SK-N-SH (cell line): ENCODE data around the gene PAN3. TPM values are rescaled to one million over a fixed set of nuclear protein-coding genes. Genes with fewer than 3 reads are reported as not detected.

ENCODE experiments used
- CTCF ChIA-PET: fragments of 300-600, 350-600 bp; formaldehyde crosslinking; extraction: SDS; loops from one replicate; lab custom pipeline; 2021; lab: Yijun Ruan, JAX
- POLR2A ChIA-PET: fragments of 350-600 bp; sonication (Branson Sonifier 250); formaldehyde crosslinking; extraction: SDS; loops from one replicate; lab custom pipeline; 2020; ENCODE audit warnings: antibody characterized with exemption, inconsistent platforms; lab: Yijun Ruan, JAX
- DNase-seq: peaks from one replicate; pipeline ENCODE4 v3.0.0; 2012
- H2AFZ ChIP-seq: fragments of 200-600 bp; sonication (generic); 2 replicates; pipeline ENCODE4 v1.8.1; 2016; ENCODE audit warnings: antibody characterized with exemption, mild to moderate bottlenecking, low read depth
- H3F3A ChIP-seq: fragments of 200-600 bp; sonication (generic); replicated peaks from 2 replicates; pipeline ENCODE3; 2016; ENCODE audit warnings: antibody characterized with exemption, mild to moderate bottlenecking; ENCODE audit not compliant: insufficient read depth
- H3K27ac ChIP-seq, 2 experiments: fragments of 200-500 bp in 1 of 2; fragments of 200-600 bp in 1 of 2; sonication (Bioruptor generic) in 1 of 2; sonication (generic), shearing (Covaris generic) in 1 of 2; 2 replicates each; pipeline versions ENCODE4 v1.5.1 to v1.6.1; 2014 to 2016; ENCODE audit warnings: low read depth in 2 of 2, inconsistent platforms in 1 of 2, low read length in 1 of 2, mild to moderate bottlenecking in 1 of 2, mixed read lengths in 1 of 2
- H3K27me3 ChIP-seq: fragments of 200-600 bp; sonication (generic), shearing (Covaris generic); 2 replicates; pipeline ENCODE4 v1.6.1; 2016; ENCODE audit warnings: mixed run types; ENCODE audit not compliant: insufficient read depth
- H3K36me3 ChIP-seq, 2 experiments: fragments of 200-500 bp in 1 of 2; fragments of 200-600 bp in 1 of 2; sonication (Bioruptor generic) in 1 of 2; sonication (generic) in 1 of 2; replicated peaks in 1 of 2; 2 replicates each; pipeline versions ENCODE3 to v1.5.1; 2014 to 2016; ENCODE audit warnings: low read length in 1 of 2, mild to moderate bottlenecking in 1 of 2; ENCODE audit not compliant: insufficient read depth in 2 of 2, control insufficient read depth in 1 of 2
- H3K4me1 ChIP-seq, 2 experiments: fragments of 200-500 bp in 1 of 2; fragments of 200-600 bp in 1 of 2; sonication (Bioruptor generic) in 1 of 2; sonication (generic), shearing (Covaris generic) in 1 of 2; 2 replicates each; pipeline versions ENCODE4 v1.5.1 to v1.6.1; 2014 to 2016; ENCODE audit warnings: low read depth in 1 of 2, low read length in 1 of 2, mixed run types in 1 of 2; ENCODE audit not compliant: insufficient read depth in 2 of 2, control insufficient read depth in 1 of 2
- H3K4me2 ChIP-seq: fragments of 200-600 bp; sonication (generic), shearing (Covaris generic); 2 replicates; pipeline ENCODE4 v1.6.1; 2017; ENCODE audit warnings: mixed run types
- H3K4me3 ChIP-seq, 2 experiments: fragments of 200-500 bp in 1 of 2; fragments of 200-600 bp in 1 of 2; sonication (Bioruptor generic) in 1 of 2; sonication (generic), shearing (Covaris generic) in 1 of 2; 2 replicates each; pipeline versions ENCODE4 v1.5.1 to v1.8.1; 2014 to 2016; ENCODE audit warnings: low read depth in 2 of 2, inconsistent platforms in 1 of 2, low read length in 1 of 2, mild to moderate bottlenecking in 1 of 2, mixed read lengths in 1 of 2, moderate library complexity in 1 of 2
- H3K79me2 ChIP-seq: fragments of 200-600 bp; sonication (generic); 2 replicates; pipeline ENCODE4 v1.8.1; 2017; ENCODE audit warnings: mild to moderate bottlenecking; ENCODE audit not compliant: insufficient read depth
- H3K9ac ChIP-seq: fragments of 200-600 bp; sonication (generic); 2 replicates; pipeline ENCODE4 v1.6.1; 2017; ENCODE audit warnings: mixed run types
- H3K9me2 ChIP-seq: fragments of 200-600 bp; sonication (generic); 2 replicates; pipeline ENCODE4 v1.6.1; 2017; ENCODE audit warnings: mixed run types
- H3K9me3 ChIP-seq: fragments of 200-600 bp; sonication (generic); 2 replicates; pipeline ENCODE4 v1.6.1; 2017; ENCODE audit warnings: mixed run types, mild to moderate bottlenecking, moderate library complexity
- H4K20me1 ChIP-seq: fragments of 200-600 bp; sonication (generic); 2 replicates; pipeline ENCODE4 v1.6.1; 2017; ENCODE audit warnings: mild to moderate bottlenecking, mixed run types; ENCODE audit not compliant: insufficient read depth
- CHD2 ChIP-seq: fragments of 150-350 bp; IDR thresholded peaks from 2 replicates; pipeline ENCODE4 v1.6.1; 2018; ENCODE audit warnings: low read length; ENCODE audit not compliant: partially characterized antibody
- EP300 ChIP-seq, 2 experiments: IDR thresholded peaks; 2 replicates each; pipeline versions ENCODE4 v1.4.0 to v1.6.1; 2012; ENCODE audit warnings: borderline replicate concordance in 1 of 2, low read depth in 1 of 2, low read length in 1 of 2
- EZH2phosphoT487 ChIP-seq: fragments of 200-600 bp; sonication (generic); IDR thresholded peaks from 2 replicates; pipeline ENCODE4 v1.6.1; 2017; ENCODE audit warnings: low read depth, mixed run types, mild to moderate bottlenecking, antibody characterized with exemption, moderate library complexity, borderline replicate concordance
- FOXJ3 ChIP-seq: sonication (generic); formaldehyde crosslinking; IDR thresholded peaks from 2 replicates; pipeline ENCODE4 v1.5.1; 2020; ENCODE audit warnings: mild to moderate bottlenecking, missing genetic modification reagents
- GATA2 ChIP-seq: sonication (generic); formaldehyde crosslinking; IDR thresholded peaks from 2 replicates; pipeline ENCODE4 v1.5.0; 2020; ENCODE audit warnings: mild to moderate bottlenecking, missing genetic modification reagents
- IRF3 ChIP-seq: fragments of 150-350 bp; IDR thresholded peaks from 2 replicates; pipeline ENCODE4 v1.6.1; 2016; ENCODE audit warnings: mild to moderate bottlenecking, low read depth, low read length
- JUND ChIP-seq: IDR thresholded peaks from 2 replicates; pipeline ENCODE4 v1.4.0; 2012
- MAX ChIP-seq: IDR thresholded peaks from 2 replicates; pipeline ENCODE4 v1.4.0; 2012; ENCODE audit warnings: low read depth
- MEF2A ChIP-seq: IDR thresholded peaks from 2 replicates; pipeline ENCODE4 v1.4.0; 2012; ENCODE audit warnings: low read depth, borderline replicate concordance
- MXI1 ChIP-seq: IDR thresholded peaks from 2 replicates; pipeline ENCODE4 v1.6.1; 2012; ENCODE audit warnings: mild to moderate bottlenecking, low read depth, low read length, improper control_type of control experiment
- NFIC ChIP-seq: IDR thresholded peaks from 2 replicates; pipeline ENCODE4 v1.4.0; 2012; ENCODE audit warnings: borderline replicate concordance
- NRF1 ChIP-seq: IDR thresholded peaks from 2 replicates; pipeline ENCODE4 v1.6.1; 2012; ENCODE audit warnings: low read depth, mild to moderate bottlenecking, low read length
- RAD21 ChIP-seq: IDR thresholded peaks from 2 replicates; pipeline ENCODE4 v1.6.1; 2012; ENCODE audit warnings: mild to moderate bottlenecking, low read length
- RFX5 ChIP-seq: IDR thresholded peaks from 2 replicates; pipeline ENCODE4 v1.6.1; 2012; ENCODE audit warnings: mild to moderate bottlenecking, improper control_type of control experiment, low read length
- RXRA ChIP-seq: IDR thresholded peaks from 2 replicates; pipeline ENCODE4 v1.4.0; 2012; ENCODE audit warnings: low read depth, mild to moderate bottlenecking, borderline replicate concordance
- TAF1 ChIP-seq: IDR thresholded peaks from 2 replicates; pipeline ENCODE4 v1.6.1; 2012; ENCODE audit warnings: low read depth, mild to moderate bottlenecking, low read length, moderate library complexity, borderline replicate concordance
- TCF12 ChIP-seq: IDR thresholded peaks from 2 replicates; pipeline ENCODE4 v1.4.0; 2012
- TEAD4 ChIP-seq: IDR thresholded peaks from 2 replicates; pipeline ENCODE4 v1.4.0; 2012; ENCODE audit warnings: mild to moderate bottlenecking, borderline replicate concordance; ENCODE audit not compliant: insufficient read depth
- USF1 ChIP-seq: IDR thresholded peaks from 2 replicates; pipeline ENCODE4 v1.4.0; 2012; ENCODE audit warnings: low read depth, borderline replicate concordance
- YY1 ChIP-seq: IDR thresholded peaks from 2 replicates; pipeline ENCODE4 v1.4.0; 2012; ENCODE audit warnings: low read depth, mild to moderate bottlenecking
- ZBTB33 ChIP-seq: IDR thresholded peaks from 2 replicates; pipeline ENCODE4 v1.4.0; 2012; ENCODE audit warnings: low read depth, borderline replicate concordance
- WGBS: methylation state at CpG from one replicate; pipeline ENCODE4 v1.1.6; 2017; ENCODE audit warnings: low lambda C conversion rate; 5-methylcytosine and 5-hydroxymethylcytosine counted together
- polyA plus RNA-seq, 3 experiments: library from polyadenylated mRNA; depleted of rRNA; stranded (reverse); fragments of >200 nt; gene quantifications; 2 replicates each; pipeline ENCODE4 v1.2.3, GENCODE V29; 2012

Gene PAN3
- polyA plus RNA-seq, 1 of the 3 experiments (the other 2 are of a cell fraction): 6.4 TPM

DNA sequence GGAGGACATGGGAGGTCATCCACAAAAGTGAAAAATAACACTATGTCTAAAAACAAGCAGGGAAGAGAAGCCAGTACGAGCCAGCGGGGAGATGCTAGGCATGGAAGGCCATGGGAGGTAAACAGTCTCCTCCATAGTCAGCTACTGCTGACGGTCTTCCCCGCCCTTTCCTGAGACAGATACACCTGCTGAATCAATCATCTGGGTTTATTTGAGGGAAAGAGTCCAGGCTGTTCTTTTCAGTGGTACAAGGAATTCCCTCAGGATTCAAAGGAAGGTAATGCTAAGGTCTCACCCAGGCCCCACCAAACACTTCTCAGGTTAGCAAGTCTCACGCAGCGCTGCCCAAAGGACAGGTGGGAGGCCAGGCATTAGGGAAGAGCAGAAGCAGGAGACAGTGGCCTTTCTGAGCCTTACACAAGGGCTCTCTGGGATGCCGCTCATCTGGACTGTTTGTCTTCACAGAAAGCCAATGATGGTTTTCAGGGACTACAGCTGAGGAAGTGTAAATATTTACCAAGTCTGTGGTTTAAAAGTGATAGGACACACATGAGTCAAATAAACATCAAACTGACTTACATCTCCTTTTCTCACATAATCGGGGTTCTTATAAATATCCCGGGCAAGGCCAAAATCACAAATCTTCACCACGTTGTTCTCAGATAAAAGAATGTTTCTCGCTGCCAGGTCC, 182.7 kb downstream of the PAN3 start:
- WGBS: 84% methylated on average over 11 of the region's 11 CpGs
- POLR2A ChIA-PET: no interaction called here

GRCh38 chr13:28321756-28322155, 183.4 kb downstream of the PAN3 start:
- Histone ChIP-seq H3K9me3 (no peaks in the 10 kb centered on the region), H3K9me2 (no peaks in the 10 kb centered on the region), H3K27ac (no peak overlapping the region), H3K4me2 (no peak overlapping the region), H3K27me3 (no peaks in the 10 kb centered on the region), H2AFZ (peak overlapping the region; percentile 78; the same call in 1 of the 2 replicates), H3K4me3 (no peak overlapping the region), H3K36me3 (no peaks in the 10 kb centered on the region), H3K9ac (no peak overlapping the region), H4K20me1 (no peaks in the 10 kb centered on the region), H3K4me1 (peaks cover 10 to 11% of the 10 kb centered on the region in 2 experiments; a peak in 3 of 4 replicates), H3F3A (no peaks in the 10 kb centered on the region), H3K79me2 (no peaks in the 10 kb centered on the region)
- no peak for DNase-seq
- ChIA-PET POLR2A (no interaction called here), CTCF (no interaction called here)
- TF ChIP-seq ZBTB33: no peak
- no peak for TF ChIP-seq GATA2 (CRISPR knock-in tag)
- no peak for TF ChIP-seq MEF2A
- TF ChIP-seq TCF12: no peak
- TF ChIP-seq EZH2phosphoT487: no peak
- TF ChIP-seq NRF1: no peak
- no peak for TF ChIP-seq JUND
- 63% methylated on average over 2 of the region's 2 CpGs for WGBS

More for the DNA sequence above, 182.7 kb downstream of the PAN3 start:
- H2AFZ ChIP-seq: no peak overlapping the region
- H3F3A ChIP-seq: no peaks in the 10 kb centered on the region
- H3K36me3 ChIP-seq: no peaks in the 10 kb centered on the region
- no peaks in the 10 kb centered on the region for H4K20me1 ChIP-seq
- DNase-seq: no peak
- CTCF ChIA-PET: no interaction called here
- no peak overlapping the region for H3K4me2 ChIP-seq
- no peak for TF ChIP-seq NFIC
- TF ChIP-seq TEAD4: no peak
- TF ChIP-seq YY1: no peak
- no peak for TF ChIP-seq RXRA
- no peak for TF ChIP-seq RFX5
- no peak for TF ChIP-seq CHD2
- TF ChIP-seq FOXJ3 (CRISPR knock-in tag): no peak
- TF ChIP-seq IRF3: no peak
- no peak for TF ChIP-seq MAX
- no peak for TF ChIP-seq EP300 (IDR thresholded peaks at IDR 0.05; ENCODE audit: borderline replicate concordance in 1 of 2, low read depth in 1 of 2, low read length in 1 of 2)
- no peak for TF ChIP-seq RAD21
- no peak for TF ChIP-seq USF1
- no peak for TF ChIP-seq MXI1
- TF ChIP-seq MEF2A: no peak
- TF ChIP-seq TAF1: no peak
- no peak overlapping the region for H3K9ac ChIP-seq
- H3K9me2 ChIP-seq: no peaks in the 10 kb centered on the region
- no peaks in the 10 kb centered on the region for H3K27me3 ChIP-seq
- H3K79me2 ChIP-seq: no peaks in the 10 kb centered on the region
- H3K4me3 ChIP-seq: no peak overlapping the region
- H3K9me3 ChIP-seq: no peaks in the 10 kb centered on the region
- H3K27ac ChIP-seq: no peak overlapping the region
- peaks cover 10 to 11% of the 10 kb centered on the region in 2 experiments; a peak in 3 of 4 replicates for H3K4me1 ChIP-seq
